ENCODE measurements around the gene ARHGAP24. TPM values are rescaled to one million over a fixed set of nuclear protein-coding genes. Genes with fewer than 3 reads are reported as not detected.

ARHGAP24 gene
- total and polyA plus RNA-seq, 8 donors: 10.5 to 34.7 (median 17.1) TPM

- 96% methylated on average over 2 of the region's 2 CpGs for WGBS, 2 donors
- no peak for TF ChIP-seq CTCF (IDR thresholded peaks at IDR 0.05)
- Histone ChIP-seq H3K36me3 (no peaks in the 10 kb centered on the region), H3K27me3 (no peaks in the 10 kb centered on the region), H3K4me1 (no peaks in the 10 kb centered on the region), H3K9me3 (no peaks in the 10 kb centered on the region), H3K27ac (no peak overlapping the region), H3K4me3 (no peak overlapping the region)
- intact Hi-C loops (cut with DNase I): no loop called here
- DNase-seq (no peak), FAIRE-seq (no peak), ATAC-seq (no peak)
These were observed 221.7 kb downstream of the ARHGAP24 start for GRCh38 chr4:85696661-85697060.

GRCh38 chr4:85697854-85698253 is 222.9 kb downstream of the ARHGAP24 start:
- no peaks in the 10 kb centered on the region for H3K36me3 ChIP-seq
- DNase-seq: no peak
- FAIRE-seq: no peak
- no peaks in the 10 kb centered on the region for H3K9me3 ChIP-seq
- intact Hi-C loops (cut with DNase I): no loop called here
- no peak overlapping the region for H3K27ac ChIP-seq
- H3K4me1 ChIP-seq: no peaks in the 10 kb centered on the region
- H3K4me3 ChIP-seq: no peak overlapping the region
- TF ChIP-seq CTCF (IDR thresholded peaks at IDR 0.05): no peak
- peak in 1 of 4 donors; percentile 41 for ATAC-seq
- no peaks in the 10 kb centered on the region for H3K27me3 ChIP-seq

- FAIRE-seq: no peak
These were observed 225.4 kb downstream of the ARHGAP24 start for GRCh38 chr4:85700362-85700761.

GRCh38 chr4:85701861-85702321 is 226.9 kb downstream of the ARHGAP24 start:
- Histone ChIP-seq H3K4me3 (no peak overlapping the region), H3K27me3 (no peaks in the 10 kb centered on the region), H3K4me1 (no peaks in the 10 kb centered on the region), H3K27ac (no peak overlapping the region), H3K9me3 (no peaks in the 10 kb centered on the region), H3K36me3 (no peaks in the 10 kb centered on the region)
- 90 to 93% methylated on average over 1 of the region's 1 CpG for WGBS, 2 donors
- intact Hi-C loops (cut with DNase I): no loop called here
- ATAC-seq: peak in 2 of 4 donors; percentile 60 to 62
- no peak for DNase-seq
- TF ChIP-seq CTCF (IDR thresholded peaks at IDR 0.05): no peak
- FAIRE-seq: no peak

More at GRCh38 chr4:85700362-85700761, 225.4 kb downstream of the ARHGAP24 start:
- H3K27ac ChIP-seq: no peak overlapping the region
- no peak for ATAC-seq
- no peak for DNase-seq
- no peaks in the 10 kb centered on the region for H3K4me1 ChIP-seq
- no peaks in the 10 kb centered on the region for H3K9me3 ChIP-seq
- H3K4me3 ChIP-seq: no peak overlapping the region
- intact Hi-C loops (cut with DNase I): no loop called here
- H3K36me3 ChIP-seq: no peaks in the 10 kb centered on the region
- H3K27me3 ChIP-seq: no peaks in the 10 kb centered on the region
- WGBS, 2 donors: 85 to 86% methylated on average over 3 of the region's 3 CpGs
- TF ChIP-seq CTCF (IDR thresholded peaks at IDR 0.05): no peak

- no peaks in the 10 kb centered on the region for H3K4me1 ChIP-seq
- H3K9me3 ChIP-seq: no peaks in the 10 kb centered on the region
- H3K36me3 ChIP-seq: no peaks in the 10 kb centered on the region
- FAIRE-seq: no peak
- intact Hi-C loops (cut with DNase I): no loop called here
- H3K27ac ChIP-seq: peak overlapping the region in 1 of 4 donors; percentile 13
- no peaks in the 10 kb centered on the region for H3K27me3 ChIP-seq
- no peak overlapping the region for H3K4me3 ChIP-seq
- ATAC-seq: peak in 1 of 4 donors; percentile 53
- WGBS, 2 donors: 92% methylated on average over 3 of the region's 3 CpGs
- DNase-seq: no peak
- TF ChIP-seq CTCF (IDR thresholded peaks at IDR 0.05): no peak
These were observed 228.1 kb downstream of the ARHGAP24 start for GRCh38 chr4:85703096-85703495.
